HG02970 (cell line): ENCODE measurements around the gene UTY.

ENCODE experiments used
- ATAC-seq: cut with Tn5 transposase; IDR thresholded peaks from one replicate; pipeline ENCODE4 v1.9.1; 2021; ENCODE audit warnings: mild to moderate bottlenecking, moderate library complexity, moderate number of reproducible peaks; ENCODE audit not compliant: unreplicated experiment, low FRiP score

The UTY gene

GRCh38 chrY:13416869-13417661 is 62.8 kb downstream of the UTY start:
- no peak for ATAC-seq

DNA sequence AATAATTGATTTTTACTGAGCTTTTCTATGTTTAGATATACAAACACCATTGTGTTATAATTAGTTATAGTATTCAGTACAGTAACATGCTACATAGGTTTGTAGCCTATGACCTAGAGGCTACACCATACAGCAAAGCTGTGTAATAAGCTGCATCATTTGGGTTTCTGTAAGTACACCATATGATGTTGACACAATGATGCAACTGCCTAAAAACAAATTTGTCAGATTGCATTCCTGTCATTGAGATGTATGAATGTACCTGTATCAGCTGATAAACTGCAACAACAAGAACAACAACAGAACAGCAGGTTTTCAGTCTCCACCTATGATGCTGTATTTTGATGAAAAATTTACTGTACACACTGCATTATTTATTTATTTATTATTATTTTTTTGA is 64.3 kb downstream of the UTY start:
- no peak for ATAC-seq

GRCh38 chrY:13398876-13399275 is 81.0 kb downstream of the UTY start:
- ATAC-seq, result no peak

- no peak for ATAC-seq
Observed at GRCh38 chrY:13381110-13381683, 98.6 kb downstream of the UTY start.

- ATAC-seq, result no peak
Observed at GRCh38 chrY:13370868-13371800, 108.7 kb downstream of the UTY start.

DNA sequence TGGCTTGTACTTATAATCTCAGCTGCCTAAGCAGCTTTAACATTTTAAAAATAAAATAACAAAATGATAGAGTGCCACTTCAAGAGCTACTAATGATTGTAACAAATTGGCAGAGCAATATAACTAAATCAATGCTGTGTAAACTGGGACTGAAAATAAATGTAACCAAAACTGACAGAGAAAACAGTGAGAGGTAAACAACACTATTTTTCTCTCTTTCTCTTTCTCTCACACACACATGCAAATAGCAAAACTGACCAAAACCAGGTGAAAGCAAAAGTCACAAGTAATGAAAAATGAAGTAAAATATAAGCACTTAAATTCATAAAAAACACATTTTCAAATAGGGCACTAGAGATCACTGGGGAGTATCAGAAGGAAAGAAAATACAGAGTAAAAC is 109.6 kb downstream of the UTY start:
- ATAC-seq, result no peak

GRCh38 chrY:13368513-13368845 is 111.4 kb downstream of the UTY start:
- ATAC-seq, result no peak

DNA sequence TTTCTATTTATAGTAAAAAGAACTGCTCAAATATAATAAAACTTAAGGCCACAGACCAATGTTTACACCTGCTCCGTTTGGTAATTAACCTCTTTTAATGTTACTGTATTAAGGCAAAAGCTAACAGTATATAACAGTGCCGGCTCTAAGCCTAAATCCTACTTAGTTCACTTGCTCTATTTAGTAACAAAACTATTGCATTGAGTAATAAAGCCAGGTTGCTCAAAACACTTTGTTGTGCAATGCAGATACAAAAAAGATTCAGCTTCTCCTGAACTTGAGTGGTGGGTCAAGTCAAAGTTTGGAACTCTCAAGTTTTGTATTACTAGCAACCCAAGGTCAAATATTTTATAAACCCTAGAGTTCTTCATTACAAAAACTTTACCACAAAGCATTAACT is 116.2 kb downstream of the UTY start:
- ATAC-seq, result no peak

GRCh38 chrY:13362662-13363061 is 117.2 kb downstream of the UTY start:
- no peak for ATAC-seq

DNA sequence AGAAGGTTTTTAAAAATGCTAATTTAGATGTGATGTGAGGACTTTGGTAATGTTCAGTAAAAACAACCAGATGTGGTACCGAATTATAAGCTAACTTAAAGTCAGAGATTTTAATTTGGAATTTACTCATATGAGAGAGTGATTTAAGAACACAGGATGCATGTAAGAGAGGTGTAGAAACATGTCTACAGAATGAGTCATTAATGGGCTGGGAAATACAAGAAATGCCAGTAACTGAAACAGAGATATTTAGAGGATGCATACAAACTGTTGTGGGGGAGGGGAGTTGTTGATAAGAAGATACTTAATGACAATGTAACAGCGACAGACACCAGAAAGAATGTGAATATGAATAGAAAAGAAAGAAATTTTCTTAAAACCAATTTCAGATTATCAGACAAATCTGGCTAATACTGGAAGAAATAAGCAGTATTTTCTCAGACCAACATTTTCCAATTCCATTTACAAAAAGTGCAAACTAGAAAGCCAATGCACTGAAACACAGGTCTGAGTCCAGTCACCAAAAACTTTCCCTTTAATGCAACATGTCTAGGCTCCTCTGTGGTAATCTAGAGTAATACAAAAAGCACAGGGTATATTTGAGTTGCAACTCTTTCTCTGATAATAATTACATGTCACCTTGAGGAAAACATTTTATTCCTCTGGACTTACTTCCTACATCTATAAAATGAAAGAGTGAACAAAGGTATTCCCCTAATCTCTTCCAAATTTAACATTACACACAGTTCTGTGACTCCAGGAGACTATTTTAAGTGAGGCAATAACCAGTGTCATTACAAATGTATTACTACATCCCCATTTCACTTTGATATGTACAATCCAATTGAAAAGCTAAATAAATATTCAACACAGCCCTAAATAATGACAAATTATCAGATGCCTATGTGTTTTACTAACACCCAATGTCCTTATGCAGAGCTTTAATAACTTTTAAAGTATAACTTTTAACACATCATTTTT is 117.9 kb downstream of the UTY start:
- no peak for ATAC-seq

GRCh38 chrY:13351443-13351842 is 128.4 kb downstream of the UTY start:
- no peak for ATAC-seq

DNA sequence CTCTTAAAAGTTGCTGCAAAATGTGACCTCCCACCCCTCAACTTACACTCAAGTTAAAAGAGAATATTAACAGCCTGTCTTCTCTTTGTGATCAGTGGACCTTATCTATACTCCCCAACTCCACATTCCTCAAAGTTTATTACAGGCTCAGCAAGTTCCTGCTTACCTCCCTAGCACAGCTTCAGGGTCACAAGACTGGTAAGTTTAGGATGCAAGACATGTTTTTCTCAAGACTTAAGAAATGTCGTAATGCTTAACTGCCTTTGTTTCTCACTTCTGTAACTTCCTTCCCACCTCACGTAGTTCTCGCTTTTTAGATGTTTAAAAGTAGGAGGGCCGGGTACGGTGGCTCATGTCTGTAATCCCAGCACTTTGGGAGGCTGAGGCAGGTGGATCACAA is 132.7 kb downstream of the UTY start:
- no peak for ATAC-seq

- no peak for ATAC-seq
Observed at GRCh38 chrY:13345549-13345948, 134.3 kb downstream of the UTY start.

DNA sequence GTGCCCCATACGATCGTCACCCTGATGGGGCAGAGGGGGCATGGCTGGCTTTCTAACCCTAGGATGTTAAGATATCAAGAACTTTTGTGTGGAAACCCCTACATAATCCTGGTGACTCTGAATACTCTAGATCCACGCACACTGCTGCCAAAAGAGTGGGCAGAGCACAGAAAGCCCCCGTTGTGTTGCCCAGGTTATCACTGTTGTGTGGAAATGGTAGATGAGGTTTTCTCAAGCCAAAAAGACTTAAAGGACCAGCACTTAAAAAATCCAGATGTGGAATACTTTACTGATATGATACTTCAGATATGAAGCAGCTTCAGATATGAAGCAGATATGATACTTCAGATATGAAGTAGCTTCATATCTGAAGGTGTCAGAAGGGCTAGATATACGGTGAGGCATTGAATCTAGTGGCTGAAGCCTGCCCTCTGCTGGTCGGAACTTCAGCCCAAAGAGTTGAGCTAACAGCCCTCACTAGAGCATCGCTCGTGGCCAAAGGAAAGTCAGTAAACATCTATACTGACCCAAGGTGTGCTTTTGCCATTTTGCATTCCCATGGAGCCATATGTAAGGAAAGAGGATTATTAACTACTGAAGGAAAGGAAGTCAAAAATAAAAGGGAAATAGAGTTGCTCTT is 136.4 kb downstream of the UTY start:
- no peak for ATAC-seq

- no peak for ATAC-seq
Observed at GRCh38 chrY:13339939-13340338, 139.9 kb downstream of the UTY start.

GRCh38 chrY:13339381-13339780 is 140.5 kb downstream of the UTY start:
- ATAC-seq, result no peak

- ATAC-seq, result no peak
Observed at GRCh38 chrY:13338711-13339110, 141.1 kb downstream of the UTY start.

DNA sequence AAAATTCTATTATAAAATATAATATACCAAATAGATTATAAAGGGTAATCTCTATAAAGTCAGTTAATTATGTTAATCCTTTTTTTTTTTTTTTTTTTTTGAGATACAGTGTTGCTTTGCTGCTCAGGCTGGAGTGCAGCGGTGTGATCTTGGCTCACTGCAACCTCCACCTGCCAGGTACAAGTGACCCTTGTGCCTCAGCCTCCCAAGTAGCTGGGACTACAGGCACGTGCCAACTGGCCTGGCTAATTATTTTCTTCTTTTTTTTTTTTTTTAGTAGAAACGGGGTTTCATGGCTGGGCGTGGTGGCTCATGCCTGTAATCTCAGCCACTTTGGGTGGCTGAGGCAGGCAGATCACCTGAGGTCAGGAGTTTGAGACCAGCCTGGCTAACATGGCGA is 141.9 kb downstream of the UTY start:
- no peak for ATAC-seq

- no peak for ATAC-seq
Observed at GRCh38 chrY:13333791-13334190, 146.0 kb downstream of the UTY start.

GRCh38 chrY:13330651-13331050 is 149.2 kb downstream of the UTY start:
- no peak for ATAC-seq
